Common myeloid progenitor, CD34-positive (primary cell): Measurements from ENCODE around the gene C19orf81.

Experiments
- CTCF ChIA-PET: fragments of 350-600 bp; sonication (Branson Sonifier 250); formaldehyde crosslinking; loops from one replicate; lab custom pipeline; 2021; ENCODE audit warnings: antibody characterized with exemption; lab: Charles Lee
- POLR2A ChIA-PET: fragments of 350-600 bp; sonication (Branson Sonifier 250); formaldehyde crosslinking; loops from one replicate; lab custom pipeline; 2021; ENCODE audit warnings: antibody characterized with exemption; lab: Charles Lee
- DNase-seq, 3 donors: peaks; one replicate each; pipeline versions ENCODE4 v3.0.0 to v3.0.0-alpha.2; 2013
- H3K27ac ChIP-seq, 2 experiments: 1 replicate in 1 of 2; 2 replicates in 1 of 2; pipeline ENCODE4 v1.7.0; 2013; ENCODE audit warnings: inconsistent platforms in 2 of 2, low read length in 2 of 2, mild to moderate bottlenecking in 2 of 2, low read depth in 1 of 2, moderate library complexity in 1 of 2; ENCODE audit not compliant: severe bottlenecking in 2 of 2, insufficient read depth in 1 of 2, poor library complexity in 1 of 2
- H3K27me3 ChIP-seq, 5 experiments: replicated peaks in 2 of 5; 1 replicate in 3 of 5; 2 replicates in 2 of 5; pipeline versions ENCODE4 v1.6.1 to v1.7.0; 2013; ENCODE audit warnings: low read length in 4 of 5, mild to moderate bottlenecking in 2 of 5, moderate library complexity in 2 of 5, inconsistent platforms in 1 of 5; ENCODE audit not compliant: insufficient read depth in 5 of 5, control insufficient read depth in 4 of 5
- H3K36me3 ChIP-seq, 4 experiments: 1 replicate in 2 of 4; 2 replicates in 2 of 4; pipeline versions ENCODE4 v1.6.1 to v1.7.0; 2013; ENCODE audit warnings: low read length in 3 of 4, control low read depth in 1 of 4, mild to moderate bottlenecking in 1 of 4; ENCODE audit not compliant: control insufficient read depth in 4 of 4, insufficient read depth in 4 of 4
- H3K4me1 ChIP-seq, 4 experiments: 1 replicate in 3 of 4; 2 replicates in 1 of 4; pipeline versions ENCODE4 v1.6.1 to v1.7.1; 2013; ENCODE audit warnings: low read length in 3 of 4, mild to moderate bottlenecking in 3 of 4, control low read depth in 1 of 4, inconsistent platforms in 1 of 4, moderate library complexity in 1 of 4; ENCODE audit not compliant: control insufficient read depth in 4 of 4, insufficient read depth in 4 of 4; ENCODE audit errors: control extremely low read depth in 1 of 4
- H3K4me3 ChIP-seq, 7 experiments: 1 replicate in 4 of 7; 2 replicates in 3 of 7; pipeline versions ENCODE4 v1.5.1 to v1.7.0; 2013; ENCODE audit warnings: mild to moderate bottlenecking in 7 of 7, low read length in 6 of 7, moderate library complexity in 6 of 7, inconsistent platforms in 2 of 7, low read depth in 2 of 7, control low read depth in 1 of 7; ENCODE audit not compliant: insufficient read depth in 4 of 7, control insufficient read depth in 1 of 7; ENCODE audit errors: extremely low read depth in 1 of 7
- H3K9me3 ChIP-seq, 5 experiments: 1 replicate in 4 of 5; 2 replicates in 1 of 5; pipeline versions ENCODE4 v1.6.1 to v1.7.1; 2013; ENCODE audit warnings: low read length in 4 of 5, mild to moderate bottlenecking in 2 of 5, inconsistent platforms in 1 of 5, low read depth in 1 of 5, moderate library complexity in 1 of 5; ENCODE audit not compliant: control insufficient read depth in 4 of 5, insufficient read depth in 2 of 5; ENCODE audit errors: control extremely low read depth in 1 of 5
- WGBS: methylation state at CpG from one replicate; pipeline ENCODE4 v1.1.5; 2013; ENCODE audit not compliant: insufficient coverage; 5-methylcytosine and 5-hydroxymethylcytosine counted together

C19orf81 gene

GRCh38 chr19:50702158-50702870 is 53.1 kb downstream of the C19orf81 start:
- POLR2A ChIA-PET = interaction anchor here (1.1 kb wide), 1 partner anchor 44 kb away, joined by 3 read pairs; no protein-coding TSS in a partner anchor

DNA sequence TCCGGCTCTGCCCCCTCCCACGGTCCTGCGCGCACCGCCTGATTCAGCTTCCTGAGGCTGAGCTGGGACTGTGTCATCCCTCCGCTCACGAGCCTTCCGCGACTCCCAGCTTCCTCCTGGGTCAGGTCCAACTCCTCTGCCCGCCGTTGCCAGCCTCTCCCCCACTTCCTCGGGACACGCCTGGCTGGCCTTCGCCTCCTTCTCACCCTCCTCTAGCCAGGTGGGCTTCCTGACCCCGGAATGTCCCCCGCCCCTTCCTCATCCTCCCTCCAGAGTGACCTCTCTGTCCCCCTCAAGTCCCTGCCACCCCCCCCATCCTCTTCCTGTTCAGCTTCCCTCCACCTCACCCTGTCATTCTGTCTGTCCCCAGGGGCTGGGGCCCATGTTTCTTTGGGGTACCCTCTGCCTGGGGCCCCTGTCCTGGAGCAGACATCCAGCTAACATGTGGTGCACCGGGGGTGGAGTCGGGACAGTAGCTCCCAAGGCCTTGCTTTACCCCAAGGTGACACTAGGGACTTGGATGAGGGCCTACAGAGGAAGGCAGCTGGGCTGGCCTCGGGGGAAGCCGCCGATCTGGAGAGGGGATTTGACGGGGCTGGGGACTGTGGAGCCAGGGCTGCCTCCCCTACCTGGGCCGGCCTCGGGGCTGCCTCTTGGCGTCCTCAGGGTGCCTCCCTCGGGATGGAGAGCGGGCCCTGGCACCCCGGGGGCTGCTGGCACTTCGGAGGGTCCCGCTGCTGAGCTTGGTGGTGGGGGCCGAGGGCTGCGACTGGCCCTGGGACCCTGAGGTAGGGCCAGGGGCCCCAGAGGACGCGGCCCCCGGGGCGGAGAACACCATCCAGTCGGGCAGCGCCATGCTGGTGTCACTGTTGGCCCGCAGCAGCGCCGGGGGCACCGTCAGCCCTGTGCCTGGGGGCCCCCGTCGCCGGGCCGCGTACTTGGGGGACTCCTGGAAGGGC is 53.9 kb downstream of the C19orf81 start:
- Histone ChIP-seq H3K27me3 (peaks cover 0 to 66% (median 20%) of the 10 kb centered on the region in 5 experiments), H3K27ac (no peak overlapping the region), H3K4me3 (peak overlapping the region in 1 of 7 experiments; percentile 36), H3K9me3 (no peaks in the 10 kb centered on the region), H3K4me1 (peaks cover 0 to 16% (median 7%) of the 10 kb centered on the region in 4 experiments), H3K36me3 (no peaks in the 10 kb centered on the region)
- ChIA-PET POLR2A (interaction anchor here (1.1 kb wide), 1 partner anchor 45 kb away, joined by 3 read pairs; no protein-coding TSS in a partner anchor), CTCF (interaction anchor here (1.1 to 2.2 kb wide), 6 partner anchors 13 to 79 kb away, joined by 3 to 11 read pairs (median 5); no protein-coding TSS in a partner anchor)
- no peak for DNase-seq
- WGBS = 46% methylated on average over 38 of the region's 47 CpGs

More at GRCh38 chr19:50702158-50702870, 53.1 kb downstream of the C19orf81 start:
- peak overlapping the region in 1 of 7 experiments; percentile 36 for H3K4me3 ChIP-seq
- H3K36me3 ChIP-seq = no peaks in the 10 kb centered on the region
- H3K27me3 ChIP-seq = peaks cover 0 to 75% (median 23%) of the 10 kb centered on the region in 5 experiments
- H3K9me3 ChIP-seq = no peaks in the 10 kb centered on the region
- 64% methylated on average over 11 of the region's 23 CpGs for WGBS
- CTCF ChIA-PET = interaction anchor here (1.2 to 2.2 kb wide), 4 partner anchors 19 to 80 kb away, joined by 5 to 11 read pairs (median 6); no protein-coding TSS in a partner anchor
- H3K4me1 ChIP-seq = peaks cover 0 to 16% (median 7%) of the 10 kb centered on the region in 4 experiments
- DNase-seq = no peak
- no peak overlapping the region for H3K27ac ChIP-seq

- no peak for DNase-seq
- H3K27ac ChIP-seq = no peak overlapping the region
- peaks cover 0 to 16% (median 7%) of the 10 kb centered on the region in 4 experiments for H3K4me1 ChIP-seq
- peaks cover 0 to 61% (median 16%) of the 10 kb centered on the region in 5 experiments for H3K27me3 ChIP-seq
- no peak overlapping the region for H3K4me3 ChIP-seq
- WGBS = 42% methylated on average over 15 of the region's 22 CpGs
- CTCF ChIA-PET = interaction anchor here (1.1 to 3.4 kb wide), 7 partner anchors 10 to 77 kb away, joined by 3 to 36 read pairs (median 5); no protein-coding TSS in a partner anchor
- H3K36me3 ChIP-seq = no peaks in the 10 kb centered on the region
- POLR2A ChIA-PET = no interaction called here
- H3K9me3 ChIP-seq = no peaks in the 10 kb centered on the region
Measured at GRCh38 chr19:50703915-50704796, 54.9 kb downstream of the C19orf81 start.

DNA sequence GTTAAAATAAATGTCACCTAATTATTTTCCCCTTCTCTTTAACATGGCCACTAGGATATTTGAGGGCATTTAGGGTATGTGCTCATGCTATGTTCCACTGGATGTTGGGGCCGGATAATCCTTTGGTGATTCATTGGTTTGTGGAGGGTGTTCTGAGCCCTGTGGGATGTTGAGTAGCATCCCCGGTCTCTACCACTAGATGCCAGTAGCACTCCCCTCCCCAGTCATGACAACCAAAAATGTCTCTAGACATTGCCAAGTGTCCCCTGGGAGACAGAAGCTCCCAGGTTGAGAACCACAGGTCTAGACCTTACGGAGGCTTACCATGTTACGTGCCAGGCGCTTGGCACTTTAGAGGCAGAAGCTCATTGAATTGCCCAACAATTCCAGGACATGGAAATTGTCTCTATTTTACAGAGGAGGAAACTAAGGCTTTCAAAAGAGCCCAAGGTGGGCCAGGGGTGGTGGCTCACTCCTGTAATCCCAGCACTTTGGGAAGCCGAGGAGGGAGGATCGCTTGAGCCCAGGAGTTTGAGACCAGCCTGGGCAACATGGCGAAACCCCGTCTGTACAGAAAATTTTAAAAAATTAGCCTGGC is 56.3 kb downstream of the C19orf81 start:
- WGBS = 57% methylated on average over 7 of the region's 9 CpGs
- Histone ChIP-seq H3K4me3 (no peak overlapping the region), H3K36me3 (no peaks in the 10 kb centered on the region), H3K9me3 (no peaks in the 10 kb centered on the region), H3K4me1 (peaks cover 0 to 16% (median 7%) of the 10 kb centered on the region in 4 experiments), H3K27me3 (peaks cover 0 to 48% (median 11%) of the 10 kb centered on the region in 5 experiments), H3K27ac (no peak overlapping the region)
- CTCF ChIA-PET = interaction anchor here (0.8 to 3.4 kb wide), 5 partner anchors 9 to 74 kb away, joined by 3 to 36 read pairs (median 4); no protein-coding TSS in a partner anchor
- POLR2A ChIA-PET = no interaction called here
- DNase-seq = peak; percentile 67 to 82 (median 82)

DNA sequence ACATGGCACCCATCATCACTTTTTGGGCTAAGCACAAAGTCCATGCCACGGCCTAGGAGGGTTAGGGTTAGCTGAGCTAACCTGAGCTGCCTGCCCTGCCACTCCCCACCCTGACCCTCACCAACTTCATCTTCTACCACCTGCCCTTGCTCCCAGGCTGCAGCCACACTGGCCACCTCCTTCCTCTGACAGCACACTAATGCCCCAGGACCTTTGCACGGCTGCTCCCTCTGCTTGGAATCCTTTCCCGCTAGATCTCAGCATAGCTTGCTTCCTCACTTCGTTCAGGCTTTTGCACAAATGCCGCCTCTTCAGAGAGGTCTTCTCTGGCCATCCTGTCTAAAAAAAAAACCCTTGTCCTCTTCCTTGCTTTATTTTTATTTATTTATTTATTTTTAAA is 57.1 kb downstream of the C19orf81 start:
- no peak overlapping the region for H3K27ac ChIP-seq
- no peaks in the 10 kb centered on the region for H3K9me3 ChIP-seq
- DNase-seq = no peak
- no peaks in the 10 kb centered on the region for H3K36me3 ChIP-seq
- no peak overlapping the region for H3K4me3 ChIP-seq
- WGBS = 100% methylated on average over 3 of the region's 5 CpGs
- peaks cover 0 to 16% (median 7%) of the 10 kb centered on the region in 4 experiments for H3K4me1 ChIP-seq
- H3K27me3 ChIP-seq = peaks cover 0 to 45% (median 12%) of the 10 kb centered on the region in 5 experiments
- POLR2A ChIA-PET = no interaction called here
- CTCF ChIA-PET = interaction anchor here (1.0 to 3.4 kb wide), 3 partner anchors 14 to 74 kb away, joined by 3 to 36 read pairs (median 7); no protein-coding TSS in a partner anchor
